ENCODE data around the gene RSAD1.

Gene RSAD1

GRCh38 chr17:50478391-50479381 is at the start of gene RSAD1:
RSAD1 (plus strand) TSS chr17:50478860; CDS start chr17:50478885, 25 bp downstream.
- peak; percentile 70 to 82 for DNase-seq (ENCODE audit: low read depth in 2 of 2)

GRCh38 chr17:50429793-50430192 is 48.9 kb upstream of the RSAD1 start:
- DNase-seq (ENCODE audit: low read depth in 2 of 2): no peak

GRCh38 chr17:50430821-50431618 is 47.6 kb upstream of the RSAD1 start:
- no peak for DNase-seq (ENCODE audit: low read depth in 2 of 2)

GRCh38 chr17:50432125-50432762 is 46.4 kb upstream of the RSAD1 start:
- no peak for DNase-seq (ENCODE audit: low read depth in 2 of 2)

- no peak for DNase-seq (ENCODE audit: low read depth in 2 of 2)
Observed at GRCh38 chr17:50437409-50437808, 41.3 kb upstream of the RSAD1 start.

- DNase-seq (ENCODE audit: low read depth in 2 of 2): no peak
Observed at GRCh38 chr17:50439008-50439407, 39.7 kb upstream of the RSAD1 start.

- DNase-seq (ENCODE audit: low read depth in 2 of 2): no peak
Observed at GRCh38 chr17:50440172-50440837, 38.4 kb upstream of the RSAD1 start.

- DNase-seq (ENCODE audit: low read depth in 2 of 2): no peak
Observed at GRCh38 chr17:50440838-50441829, 37.5 kb upstream of the RSAD1 start.

- no peak for DNase-seq (ENCODE audit: low read depth in 2 of 2)
Observed at GRCh38 chr17:50443505-50443974, 35.1 kb upstream of the RSAD1 start.

GRCh38 chr17:50444841-50445715 is 33.6 kb upstream of the RSAD1 start:
- DNase-seq (ENCODE audit: low read depth in 2 of 2): no peak

- DNase-seq (ENCODE audit: low read depth in 2 of 2): no peak
Observed at GRCh38 chr17:50445730-50446325, 32.8 kb upstream of the RSAD1 start.

- no peak for DNase-seq (ENCODE audit: low read depth in 2 of 2)
Observed at GRCh38 chr17:50447870-50448595, 30.6 kb upstream of the RSAD1 start.

GRCh38 chr17:50448643-50449042 is 30.0 kb upstream of the RSAD1 start:
- DNase-seq (ENCODE audit: low read depth in 2 of 2): no peak

- no peak for DNase-seq (ENCODE audit: low read depth in 2 of 2)
Observed at GRCh38 chr17:50451943-50452629, 26.6 kb upstream of the RSAD1 start.

GRCh38 chr17:50452630-50453300 is 25.9 kb upstream of the RSAD1 start:
- no peak for DNase-seq (ENCODE audit: low read depth in 2 of 2)

GRCh38 chr17:50453901-50454300 is 24.8 kb upstream of the RSAD1 start:
- no peak for DNase-seq (ENCODE audit: low read depth in 2 of 2)

- no peak for DNase-seq (ENCODE audit: low read depth in 2 of 2)
Observed at GRCh38 chr17:50457621-50458020, 21.0 kb upstream of the RSAD1 start.

All from stimulated activated CD8-positive, alpha-beta memory T cell treated with anti-CD3 and anti-CD28 coated beads, Interleukin-15, amount 100 ng/mL, for 48 hours (primary cell).